Psoas muscle (tissue), 8 donors: ENCODE measurements around the gene CLRN1. TPM values are rescaled to one million over a fixed set of nuclear protein-coding genes. Genes with fewer than 3 reads are reported as not detected.

Source experiments
- ATAC-seq, 4 donors: fragments of 200-7000 bp; cut with Tn5 transposase; one replicate each; pipeline ENCODE4 v1.9.1; 2020; ENCODE audit warnings: moderate library complexity in 3 of 4, mild to moderate bottlenecking in 2 of 4
- DNase-seq, 2 donors: peaks; one replicate each; pipeline ENCODE4 v3.0.0-alpha.2; 2020
- H3K27ac ChIP-seq: fragments of 200-600 bp; one replicate; pipeline ENCODE4 v1.8.0; 2022
- H3K27me3 ChIP-seq, 3 donors: fragments of 200-600 bp in 1 of 3; one replicate each; pipeline versions ENCODE4 v1.6.1 to v1.8.0; 2013 to 2022; ENCODE audit warnings: low read length in 2 of 3, mild to moderate bottlenecking in 2 of 3, moderate library complexity in 1 of 3; ENCODE audit not compliant: insufficient read depth in 3 of 3
- H3K36me3 ChIP-seq, 2 donors: fragments of 200-600 bp in 1 of 2; one replicate each; pipeline versions ENCODE4 v1.6.1 to v1.8.0; 2013 to 2022; ENCODE audit warnings: low read depth in 1 of 2, mild to moderate bottlenecking in 1 of 2, moderate library complexity in 1 of 2; ENCODE audit not compliant: insufficient read depth in 1 of 2
- H3K4me1 ChIP-seq: fragments of 200-600 bp; one replicate; pipeline ENCODE4 v1.8.0; 2022
- H3K4me3 ChIP-seq: fragments of 200-600 bp; one replicate; pipeline ENCODE4 v1.8.0; 2022; ENCODE audit warnings: mild to moderate bottlenecking
- H3K9me3 ChIP-seq: fragments of 200-600 bp; one replicate; pipeline ENCODE4 v1.8.0; 2022
- CTCF ChIP-seq: fragments of 200-600 bp; IDR thresholded peaks from one replicate; pipeline ENCODE4 v1.8.0; 2022; ENCODE audit warnings: antibody characterized with exemption
- WGBS, 3 donors: extraction: QIAGEN DNeasy Blood & Tissue Kit; methylation state at CpG; one replicate each; pipeline versions ENCODE4 v1.1.6 to v1.1.7; 2013; 5-methylcytosine and 5-hydroxymethylcytosine counted together
- intact Hi-C, 2 donors: fragments of 100-400 bp; cut with DNase I; formaldehyde crosslinking; loops; one replicate each; pipeline versions ENCODE4 v1.11.0 to v1.14.2; 2022
- polyA plus RNA-seq, 3 donors: library from polyadenylated mRNA; stranded (reverse); fragments of 200-250 nt; gene quantifications; one replicate each; pipeline ENCODE4 v1.2.3, GENCODE V29; 2013
- total RNA-seq, 4 donors: library from RNA; stranded (reverse); fragmentation: NEBNext Ultra II Directional in 2 of 4; extraction: Animal tissue kit (Norgen Biotek cat#: 25700) in 2 of 4; gene quantifications; one replicate each; pipeline versions ENCODE4 v1.2.1 to v1.2.4, GENCODE V29; 2021 to 2023
- donor health status: healthy with polysubstance abuse.
- donor health status: DM: no; HTN: no; CAD: no; lungs with moderate emphysema.
- donor health status: Bipolar disorder and iron deficiency.
- donor health status: healthy.
- donor health status: DM: yes; HTN: yes; CAD: no.
- donor health status: DM: no; HTN: no; CAD: no.
- donor health status: DM: no; HTN: no; CAD: no.
- donor health status: DM: yes; HTN: yes; CAD: no.

CLRN1 gene
- total and polyA plus RNA-seq, 7 donors = not detected

GRCh38 chr3:150917951-150918350, 54.6 kb downstream of the CLRN1 start:
- ATAC-seq (no peak), DNase-seq (no peak)
- Histone ChIP-seq H3K27me3 (peaks cover 0 to 6% (median 2%) of the 10 kb centered on the region in 3 donors), H3K9me3 (no peaks in the 10 kb centered on the region), H3K4me3 (no peak overlapping the region), H3K4me1 (peaks cover 2% of the 10 kb centered on the region), H3K36me3 (no peaks in the 10 kb centered on the region), H3K27ac (no peak overlapping the region)
- 24 to 30% (median 25%) methylated on average over 7 of the region's 7 CpGs for WGBS, 3 donors
- no peak for TF ChIP-seq CTCF
- intact Hi-C loops = no loop called here

- intact Hi-C loops = no loop called here
- DNase-seq (no peak), ATAC-seq (peak; percentile 79 to 90 (median 86))
- Histone ChIP-seq H3K27ac (no peak overlapping the region), H3K4me1 (peaks cover 3% of the 10 kb centered on the region), H3K9me3 (no peaks in the 10 kb centered on the region), H3K4me3 (no peak overlapping the region), H3K27me3 (peaks cover 0 to 3% (median 2%) of the 10 kb centered on the region in 3 donors), H3K36me3 (no peaks in the 10 kb centered on the region)
- 9 to 29% (median 12%) methylated on average over 4 of the region's 4 CpGs for WGBS, 3 donors
- TF ChIP-seq CTCF = no peak
Measured at GRCh38 chr3:150913133-150913922, 59.2 kb downstream of the CLRN1 start.

GRCh38 chr3:150912501-150912900, 60.0 kb downstream of the CLRN1 start:
- Histone ChIP-seq H3K9me3 (no peaks in the 10 kb centered on the region), H3K27ac (no peak overlapping the region), H3K27me3 (peaks cover 0 to 3% (median 2%) of the 10 kb centered on the region in 3 donors), H3K4me3 (no peak overlapping the region), H3K4me1 (peaks cover 3% of the 10 kb centered on the region), H3K36me3 (no peaks in the 10 kb centered on the region)
- intact Hi-C loops = no loop called here
- TF ChIP-seq CTCF = no peak
- ATAC-seq = no peak
- DNase-seq = no peak
- 65 to 78% (median 74%) methylated on average over 3 of the region's 3 CpGs for WGBS, 3 donors

GRCh38 chr3:150911771-150912170, 60.8 kb downstream of the CLRN1 start:
- intact Hi-C loops = no loop called here
- Histone ChIP-seq H3K9me3 (no peaks in the 10 kb centered on the region), H3K27me3 (peaks cover 0 to 3% (median 2%) of the 10 kb centered on the region in 3 donors), H3K4me3 (no peak overlapping the region), H3K27ac (no peak overlapping the region), H3K36me3 (no peaks in the 10 kb centered on the region), H3K4me1 (peaks cover 3% of the 10 kb centered on the region)
- no peak for TF ChIP-seq CTCF
- ATAC-seq = no peak
- DNase-seq = no peak

GRCh38 chr3:150906461-150906860, 66.1 kb downstream of the CLRN1 start:
- intact Hi-C loops = no loop called here
- Histone ChIP-seq H3K9me3 (no peaks in the 10 kb centered on the region), H3K36me3 (no peaks in the 10 kb centered on the region), H3K27me3 (no peaks in the 10 kb centered on the region), H3K4me3 (no peak overlapping the region), H3K4me1 (no peaks in the 10 kb centered on the region), H3K27ac (no peak overlapping the region)
- DNase-seq = no peak
- no peak for TF ChIP-seq CTCF
- 46 to 71% (median 60%) methylated on average over 1 of the region's 1 CpG for WGBS, 3 donors
- no peak for ATAC-seq
